Activated naive CD8-positive, alpha-beta T cell treated with anti-CD3 and anti-CD28 coated beads, Interleukin-2, amount 50 U/mL, for 24 hours (primary cell): ENCODE measurements around the gene MEG3.

ENCODE experiments used
- ATAC-seq: fragments of 150-1000 bp; cut with Tn5 transposase; one replicate; pipeline ENCODE4 v1.10.0; 2021
- DNase-seq: peaks from one replicate; pipeline ENCODE4 v3.0.0; 2021
- H3K27ac Mint-ChIP-seq: one replicate; pipeline ENCODE4 v1.8.0; 2021; ENCODE audit warnings: mild to moderate bottlenecking, mixed read lengths
- H3K27me3 Mint-ChIP-seq: one replicate; pipeline ENCODE4 v1.8.0; 2021; ENCODE audit warnings: mixed read lengths
- H3K36me3 Mint-ChIP-seq: one replicate; pipeline ENCODE4 v1.8.0; 2021; ENCODE audit warnings: low read depth, mixed read lengths
- H3K4me1 Mint-ChIP-seq: one replicate; pipeline ENCODE4 v1.8.0; 2021; ENCODE audit warnings: mixed read lengths
- H3K4me3 Mint-ChIP-seq: one replicate; pipeline ENCODE4 v1.8.0; 2021; ENCODE audit warnings: mild to moderate bottlenecking, moderate library complexity, mixed read lengths
- H3K9me3 Mint-ChIP-seq: one replicate; pipeline ENCODE4 v1.8.0; 2021; ENCODE audit warnings: mixed read lengths

Gene MEG3

DNA sequence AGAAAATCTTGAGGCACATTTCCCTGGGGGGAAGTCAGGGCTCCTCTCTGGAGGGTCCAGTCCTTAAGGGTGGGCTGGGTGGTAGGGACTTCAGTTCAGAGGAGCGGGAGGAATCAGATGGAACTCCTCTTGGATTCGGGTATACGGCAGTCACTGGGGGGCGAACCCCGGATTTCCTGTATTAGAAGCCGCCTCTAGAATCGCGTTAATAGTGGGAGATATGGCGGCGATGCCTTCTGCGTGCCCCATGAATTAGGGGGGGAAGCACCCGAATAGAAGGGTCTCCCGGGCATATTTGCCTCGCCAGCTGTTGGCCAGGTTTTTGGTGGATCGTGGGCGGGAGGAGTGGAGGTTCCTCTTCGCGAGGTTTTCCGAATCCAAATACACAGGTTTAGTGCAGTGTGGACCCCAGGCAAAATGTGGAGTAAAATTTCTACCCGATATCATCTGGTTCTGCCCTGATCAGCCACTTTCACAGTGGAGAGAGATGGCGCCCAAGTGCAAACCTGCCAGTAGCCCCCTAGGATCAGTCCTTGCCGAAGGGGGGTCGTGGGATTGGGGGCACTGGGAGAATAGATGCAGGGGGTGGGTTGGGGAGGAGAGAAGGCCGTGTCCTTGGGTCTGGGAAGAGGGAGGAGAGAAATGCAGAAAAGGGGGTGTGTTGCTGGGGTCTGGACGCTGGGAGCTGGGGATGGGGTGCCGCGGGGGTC is 628 bp downstream of the MEG3 start:
- DNase-seq (no peak), ATAC-seq (no peak)
- Mint-ChIP-seq H3K27me3 (peaks cover 44% of the 10 kb centered on the region), H3K4me1 (peaks cover 1% of the 10 kb centered on the region), H3K27ac (no peak overlapping the region), H3K4me3 (no peak overlapping the region), H3K9me3 (peaks cover 5% of the 10 kb centered on the region), H3K36me3 (no peaks in the 10 kb centered on the region)

DNA sequence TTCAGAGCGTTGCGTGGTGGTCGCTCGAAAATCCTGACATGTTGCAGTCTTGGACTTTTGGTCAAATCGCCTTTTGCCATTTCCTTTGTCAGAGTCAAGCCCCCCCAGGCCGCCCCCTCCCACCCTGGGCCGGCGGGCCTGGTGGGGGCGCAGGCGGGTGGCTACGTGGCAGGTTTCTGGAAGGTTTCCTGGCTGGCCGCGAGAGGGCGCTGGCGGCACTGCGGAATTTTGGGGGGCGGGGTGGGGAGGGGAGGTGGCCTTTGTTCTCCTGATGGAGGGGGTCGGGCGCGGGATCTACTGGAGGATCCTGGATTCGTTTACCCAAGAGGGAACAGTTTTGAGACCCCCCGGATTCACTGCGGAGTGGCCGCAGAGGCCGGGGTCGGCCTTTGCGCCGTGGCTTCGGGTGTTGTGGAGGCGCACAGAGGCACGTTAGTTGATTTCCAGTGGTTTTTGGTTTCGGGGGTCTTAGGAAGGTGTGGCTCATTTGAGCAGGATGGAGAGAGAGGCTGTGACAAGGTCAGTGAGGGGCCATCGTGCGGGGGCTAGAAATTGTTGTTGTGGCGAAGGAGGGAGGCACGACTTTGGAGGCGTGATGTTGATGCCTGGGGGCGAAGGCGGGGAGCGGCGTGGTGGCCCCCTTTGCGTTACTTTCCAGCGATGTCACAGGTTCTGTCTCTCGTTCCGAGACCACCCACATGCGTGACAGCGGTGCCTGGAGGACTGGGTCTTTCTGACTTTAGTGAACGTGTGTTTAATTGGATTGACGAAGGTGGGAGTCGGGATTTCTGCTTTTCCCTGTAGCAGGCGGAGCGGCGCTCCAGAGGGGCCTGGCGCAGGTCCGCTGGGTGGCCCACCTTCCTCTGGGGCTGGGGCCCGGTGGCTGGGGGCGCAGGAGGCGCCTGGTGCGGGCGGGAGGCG is 1.4 kb downstream of the MEG3 start:
- no peak for DNase-seq
- Mint-ChIP-seq H3K4me3 (no peak overlapping the region), H3K36me3 (no peaks in the 10 kb centered on the region), H3K27ac (no peak overlapping the region), H3K27me3 (peaks cover 44% of the 10 kb centered on the region), H3K9me3 (peaks cover 5% of the 10 kb centered on the region), H3K4me1 (peaks cover 1% of the 10 kb centered on the region)
- no peak for ATAC-seq

- peaks cover 1% of the 10 kb centered on the region for H3K4me1 Mint-ChIP-seq
Observed at GRCh38 chr14:100828031-100828769, 2.3 kb downstream of the MEG3 start.

DNA sequence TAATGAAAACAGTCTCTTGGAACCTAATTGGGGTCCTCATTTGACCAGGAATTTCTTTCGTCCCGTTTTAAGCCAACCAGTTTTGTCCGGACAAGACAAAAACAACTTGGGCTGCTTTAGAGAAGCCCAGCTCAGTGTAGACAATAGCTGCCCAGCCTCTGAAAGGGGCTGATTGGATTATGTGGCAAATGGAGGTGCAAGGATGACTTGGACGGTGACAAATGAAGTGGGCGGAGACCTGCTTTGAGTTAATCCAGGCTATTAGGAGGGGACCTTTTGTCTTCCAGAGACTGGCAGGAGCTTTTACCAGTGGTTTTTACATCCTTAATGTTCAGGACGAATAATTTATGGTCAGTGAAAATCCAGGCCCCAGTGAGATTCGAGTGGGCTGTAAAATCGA is 4.8 kb downstream of the MEG3 start:
- Mint-ChIP-seq H3K27me3 (peaks cover 30% of the 10 kb centered on the region), H3K4me3 (no peak overlapping the region), H3K4me1 (peaks cover 1% of the 10 kb centered on the region), H3K36me3 (no peaks in the 10 kb centered on the region), H3K27ac (no peak overlapping the region), H3K9me3 (peaks cover 5% of the 10 kb centered on the region)
- ATAC-seq (no peak), DNase-seq (no peak)

More at GRCh38 chr14:100828031-100828769, 2.3 kb downstream of the MEG3 start:
- H3K27me3 Mint-ChIP-seq, result peaks cover 44% of the 10 kb centered on the region
- H3K36me3 Mint-ChIP-seq, result no peaks in the 10 kb centered on the region
- H3K9me3 Mint-ChIP-seq, result peaks cover 5% of the 10 kb centered on the region
- DNase-seq (no peak), ATAC-seq (no peak)
- no peak overlapping the region for H3K4me3 Mint-ChIP-seq
- H3K27ac Mint-ChIP-seq, result no peak overlapping the region

DNA sequence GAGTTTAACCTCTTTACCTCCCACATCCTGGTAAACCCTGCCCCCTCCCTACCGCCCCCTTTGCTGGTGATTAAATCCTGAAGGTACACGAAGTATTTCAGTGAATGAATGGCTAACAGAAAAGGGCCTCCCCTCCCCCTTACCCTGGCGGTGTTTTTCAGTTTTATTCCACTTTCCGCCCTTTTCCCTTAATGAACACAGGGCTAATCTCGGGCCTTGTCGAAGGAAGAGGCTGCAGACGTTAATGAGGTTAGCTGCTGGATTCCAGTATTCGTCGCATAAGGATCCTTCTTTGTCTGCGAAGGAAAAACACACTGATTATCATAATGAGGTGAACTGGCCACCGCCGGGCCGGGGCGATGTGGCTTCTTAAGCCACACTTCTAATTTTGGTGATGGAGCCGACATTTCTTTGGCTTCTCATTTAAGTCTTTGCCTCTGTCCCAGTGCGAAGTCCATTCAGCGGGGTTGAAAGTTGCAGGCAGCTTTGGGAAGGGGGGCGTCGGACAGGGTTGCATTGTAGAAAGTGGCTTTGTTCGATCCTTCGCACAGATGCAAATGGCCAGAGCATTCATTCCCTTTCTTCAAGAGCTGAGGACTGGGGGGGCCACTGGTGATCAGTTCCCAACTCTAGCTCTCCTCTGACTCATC is 6.5 kb downstream of the MEG3 start:
- H3K27me3 Mint-ChIP-seq, result peaks cover 19% of the 10 kb centered on the region
- H3K27ac Mint-ChIP-seq, result no peak overlapping the region
- H3K9me3 Mint-ChIP-seq, result peaks cover 2% of the 10 kb centered on the region
- DNase-seq, result no peak
- no peaks in the 10 kb centered on the region for H3K36me3 Mint-ChIP-seq
- ATAC-seq, result no peak
- H3K4me1 Mint-ChIP-seq, result no peaks in the 10 kb centered on the region
- H3K4me3 Mint-ChIP-seq, result no peak overlapping the region

- no peaks in the 10 kb centered on the region for H3K36me3 Mint-ChIP-seq
- H3K4me1 Mint-ChIP-seq, result no peaks in the 10 kb centered on the region
- no peak for DNase-seq
- H3K4me3 Mint-ChIP-seq, result no peak overlapping the region
- H3K27me3 Mint-ChIP-seq, result peaks cover 11% of the 10 kb centered on the region
- H3K9me3 Mint-ChIP-seq, result no peaks in the 10 kb centered on the region
- ATAC-seq, result no peak
- H3K27ac Mint-ChIP-seq, result no peak overlapping the region
Observed at GRCh38 chr14:100834082-100834793, 8.3 kb downstream of the MEG3 start.

- Mint-ChIP-seq H3K9me3 (no peaks in the 10 kb centered on the region), H3K4me1 (no peaks in the 10 kb centered on the region), H3K27me3 (peaks cover 7% of the 10 kb centered on the region)
Observed at GRCh38 chr14:100834794-100835547, 9.1 kb downstream of the MEG3 start.

DNA sequence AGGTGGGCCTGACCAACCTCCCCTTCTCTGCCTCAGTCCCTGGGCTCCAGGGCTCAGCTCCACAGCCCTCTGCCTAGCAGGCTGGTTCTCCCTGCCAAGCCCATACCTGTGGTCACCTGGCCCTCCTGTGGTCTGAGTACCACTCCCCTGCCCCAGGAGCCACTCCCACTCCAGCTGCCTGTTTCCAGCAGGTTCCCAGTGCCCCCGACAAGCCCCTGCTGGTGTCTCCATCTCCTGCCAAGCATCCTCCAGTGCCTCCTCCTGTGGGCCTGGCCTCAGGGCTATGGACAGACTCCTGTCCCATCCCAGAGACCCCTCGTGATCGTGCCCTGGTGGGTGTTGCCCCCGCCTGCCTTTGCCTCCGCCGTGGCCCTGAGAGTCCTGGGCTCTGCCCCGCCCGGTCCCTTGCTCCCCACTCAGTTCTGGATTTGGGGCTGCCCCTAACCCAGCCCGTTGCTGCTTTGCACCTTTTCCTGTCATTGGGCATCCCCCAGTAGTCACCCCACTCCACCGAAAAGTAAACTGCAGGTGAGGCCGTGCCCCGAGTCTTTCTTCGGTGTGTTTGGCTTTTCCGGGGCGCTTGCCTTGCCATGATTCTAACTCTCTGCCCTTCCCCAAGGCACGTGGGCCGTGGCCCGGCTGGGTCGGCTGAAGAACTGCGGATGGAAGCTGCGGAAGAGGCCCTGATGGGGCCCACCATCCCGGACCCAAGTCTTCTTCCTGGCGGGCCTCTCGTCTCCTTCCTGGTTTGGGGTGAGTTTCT is 9.8 kb downstream of the MEG3 start:
- Mint-ChIP-seq H3K4me1 (no peaks in the 10 kb centered on the region), H3K27me3 (peaks cover 7% of the 10 kb centered on the region), H3K4me3 (no peak overlapping the region), H3K36me3 (no peaks in the 10 kb centered on the region), H3K27ac (no peak overlapping the region), H3K9me3 (no peaks in the 10 kb centered on the region)
- DNase-seq, result no peak
- no peak for ATAC-seq

More at GRCh38 chr14:100834794-100835547, 9.1 kb downstream of the MEG3 start:
- H3K4me3 Mint-ChIP-seq, result no peak overlapping the region
- no peak for DNase-seq
- H3K27ac Mint-ChIP-seq, result no peak overlapping the region
- no peaks in the 10 kb centered on the region for H3K36me3 Mint-ChIP-seq
- no peak for ATAC-seq

GRCh38 chr14:100836311-100836805 is 10.4 kb downstream of the MEG3 start:
- ATAC-seq (no peak), DNase-seq (no peak)
- Mint-ChIP-seq H3K27me3 (peaks cover 3% of the 10 kb centered on the region), H3K9me3 (no peaks in the 10 kb centered on the region), H3K36me3 (no peaks in the 10 kb centered on the region), H3K27ac (no peak overlapping the region), H3K4me3 (no peak overlapping the region), H3K4me1 (no peaks in the 10 kb centered on the region)

DNA sequence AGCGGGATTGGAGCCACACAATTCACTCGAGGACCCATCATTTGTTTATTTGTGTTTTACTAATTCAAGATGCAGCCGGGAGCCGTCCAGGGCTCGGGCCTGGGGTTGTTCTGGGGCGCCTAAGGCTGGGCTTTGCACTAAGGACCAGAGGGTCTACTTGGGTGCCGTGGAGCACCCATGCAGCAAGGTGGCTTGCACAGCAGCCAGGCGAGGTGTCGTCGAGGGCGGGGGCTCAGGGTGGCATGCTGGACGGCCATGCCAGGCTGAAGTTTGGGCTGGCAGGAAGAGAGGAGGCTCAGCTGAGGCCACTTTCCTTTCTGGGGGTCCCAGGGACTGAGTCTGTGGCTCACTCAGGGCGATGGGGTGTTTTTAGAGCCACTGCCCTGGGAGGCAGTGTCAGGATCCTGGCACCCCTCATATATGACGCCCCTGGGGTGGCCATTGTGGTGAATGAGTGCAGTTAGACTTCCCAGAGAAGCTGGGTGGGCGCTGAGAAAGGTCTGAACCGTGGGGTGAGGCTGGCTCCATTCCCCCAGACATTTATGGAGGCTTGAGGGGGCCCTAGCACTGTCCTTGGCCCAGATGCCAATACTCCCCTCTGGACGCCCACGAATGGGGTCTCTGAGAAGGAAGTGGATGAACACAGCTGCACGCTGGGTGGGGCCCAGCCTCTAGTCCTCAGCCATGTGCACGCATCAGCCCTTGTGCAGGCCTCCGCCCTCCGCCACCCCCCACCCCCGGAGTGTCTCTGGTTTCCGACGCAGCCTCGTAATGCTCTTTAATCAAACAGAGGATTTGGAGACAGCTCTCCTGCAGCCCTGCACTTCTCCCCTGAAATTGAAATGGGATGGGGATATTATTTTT is 11.3 kb downstream of the MEG3 start:
- Mint-ChIP-seq H3K9me3 (no peaks in the 10 kb centered on the region), H3K4me1 (no peaks in the 10 kb centered on the region), H3K27ac (no peak overlapping the region), H3K27me3 (peaks cover 2% of the 10 kb centered on the region), H3K36me3 (no peaks in the 10 kb centered on the region), H3K4me3 (no peak overlapping the region)
- no peak for ATAC-seq
- no peak for DNase-seq

- H3K27me3 Mint-ChIP-seq, result peaks cover 2% of the 10 kb centered on the region
- H3K36me3 Mint-ChIP-seq, result no peaks in the 10 kb centered on the region
- H3K9me3 Mint-ChIP-seq, result no peaks in the 10 kb centered on the region
- H3K4me3 Mint-ChIP-seq, result no peak overlapping the region
- ATAC-seq (no peak), DNase-seq (no peak)
- H3K27ac Mint-ChIP-seq, result no peak overlapping the region
- no peaks in the 10 kb centered on the region for H3K4me1 Mint-ChIP-seq
Observed at GRCh38 chr14:100837805-100838350, 12.0 kb downstream of the MEG3 start.
